K562 (cell line): Measurements from ENCODE around the gene PRDM12. TPM values are rescaled to one million over a fixed set of nuclear protein-coding genes. Genes with fewer than 3 reads are reported as not detected.

Experiments used
- ARID3B ChIP-seq: fragments of 250-450 bp; sonication (Bioruptor Pico); IDR thresholded peaks from 2 replicates; pipeline ENCODE4 v1.4.0; 2020; ENCODE audit warnings: borderline replicate concordance
- CEBPG ChIP-seq, 3 experiments: fragments of 200-800 bp in 1 of 3; sonication (Bioruptor generic) in 1 of 3; sonication (generic) in 1 of 3; formaldehyde crosslinking in 1 of 3; IDR thresholded peaks in 2 of 3; conservative IDR thresholded peaks in 1 of 3; 2 replicates each; pipeline versions ENCODE4 v1.6.1 to v1.8.0; 2016 to 2022; ENCODE audit warnings: missing compliant biosample characterization in 2 of 3, missing genetic modification characterization in 2 of 3, mild to moderate bottlenecking in 1 of 3, missing genetic modification reagents in 1 of 3
- ILK ChIP-seq: fragments of 450-650 bp; IDR thresholded peaks from 2 replicates; pipeline ENCODE4 v1.6.1; 2016; ENCODE audit warnings: missing genetic modification characterization, low read depth, mild to moderate bottlenecking, missing compliant biosample characterization, moderate library complexity, borderline replicate concordance
- MLLT1 ChIP-seq, 2 experiments: fragments of 450-650 bp; IDR thresholded peaks; 2 replicates each; pipeline ENCODE4 v1.6.1; 2016
- MTA1 ChIP-seq: fragments of 450-650 bp; IDR thresholded peaks from 2 replicates; pipeline ENCODE4 v1.6.1; 2017; ENCODE audit warnings: borderline replicate concordance
- MXI1 ChIP-seq: IDR thresholded peaks from 2 replicates; pipeline ENCODE4 v1.6.1; 2011; ENCODE audit warnings: low read depth, mild to moderate bottlenecking, improper control_type of control experiment, low read length
- SMAD1 ChIP-seq: fragments of 150-350 bp; IDR thresholded peaks from 2 replicates; pipeline ENCODE4 v1.6.1; 2014; ENCODE audit warnings: low read length, low read depth; ENCODE audit not compliant: partially characterized antibody
- TAF7 ChIP-seq: fragments of 450-650 bp; IDR thresholded peaks from 2 replicates; pipeline ENCODE4 v1.6.1; 2016; ENCODE audit warnings: missing genetic modification characterization, missing compliant biosample characterization
- TCF3 ChIP-seq: sonication (generic); formaldehyde crosslinking; IDR thresholded peaks from 2 replicates; pipeline ENCODE4 v1.4.0; 2020; ENCODE audit warnings: mild to moderate bottlenecking, missing genetic modification reagents
- ZMIZ1 ChIP-seq, 2 experiments: fragments of 150-350 bp in 1 of 2; IDR thresholded peaks; 2 replicates each; pipeline ENCODE4 v1.6.1; 2012 to 2016; ENCODE audit warnings: low read depth in 2 of 2, low read length in 2 of 2, mild to moderate bottlenecking in 1 of 2, moderate library complexity in 1 of 2
- ZNF133 ChIP-seq: fragments of 250-450 bp; sonication (Bioruptor Pico); IDR thresholded peaks from 2 replicates; pipeline ENCODE4 v1.4.0; 2020; ENCODE audit warnings: mild to moderate bottlenecking
- ZNF146 ChIP-seq: IDR thresholded peaks from one replicate; pipeline ENCODE4 v1.6.1; 2018; ENCODE audit warnings: missing compliant biosample characterization; ENCODE audit not compliant: unreplicated experiment
- ZNF23 ChIP-seq: fragments of 250-450 bp; sonication (Bioruptor Pico); IDR thresholded peaks from 2 replicates; pipeline ENCODE4 v1.4.0; 2020; ENCODE audit warnings: mild to moderate bottlenecking
- ZNF398 ChIP-seq: fragments of 250-450 bp; sonication (Bioruptor Pico); IDR thresholded peaks from 2 replicates; pipeline ENCODE4 v1.8.0; 2021; ENCODE audit warnings: moderate library complexity, mild to moderate bottlenecking, inconsistent platforms
- ZNF57 ChIP-seq: fragments of 450-650 bp; formaldehyde crosslinking; IDR thresholded peaks from 2 replicates; pipeline ENCODE4 v1.4.0; 2020; ENCODE audit warnings: mild to moderate bottlenecking, moderate library complexity
- ZNF644 ChIP-seq: fragments of 200-800 bp; sonication (Bioruptor generic); IDR thresholded peaks from 2 replicates; pipeline ENCODE4 v1.6.1; 2016; ENCODE audit warnings: low read depth, missing genetic modification characterization, missing compliant biosample characterization
- ZNF830 ChIP-seq: fragments of 250-450 bp; sonication (Bioruptor Pico); IDR thresholded peaks from 2 replicates; pipeline ENCODE4 v1.5.0; 2021; ENCODE audit warnings: mild to moderate bottlenecking
- polyA plus RNA-seq, 8 experiments: library from polyadenylated mRNA; depleted of rRNA in 4 of 8; stranded (reverse) in 5 of 8; unstranded in 3 of 8; fragments of >200 nt; fragmentation: Nextera tagmentation in 2 of 8; fragmentation: Illumina TruSeq in 1 of 8; extraction: Ambion mirVana in 2 of 8; extraction: Trizol in 1 of 8; gene quantifications; 2 replicates each; pipeline versions ENCODE4 v1.2.1 to v1.2.3, GENCODE V29; 2011 to 2014; ENCODE audit warnings: inconsistent platforms in 1 of 8, missing spikeins in 1 of 8
- total RNA-seq, 7 experiments: library from RNA; depleted of rRNA in 6 of 7; stranded (reverse); fragments of >200 nt in 6 of 7; fragmentation: Illumina TruSeq in 2 of 7; extraction: Trizol in 2 of 7; gene quantifications; 2 replicates each; pipeline versions ENCODE4 v1.2.1 to v1.2.3, GENCODE V29; 2011 to 2021; ENCODE audit warnings: low replicate concordance in 1 of 7

The PRDM12 gene
- total and polyA plus RNA-seq, 9 of the 15 experiments (the other 6 are each of a cell fraction or from before 2014, with no cell fraction given) = 0.04 to 0.22 (median 0.07) TPM; not detected in 3

GRCh38 chr9:130693426-130694191 lies 29.2 kb downstream of the PRDM12 start, which contains the start of gene EXOSC2 (continued):
- TF ChIP-seq ZNF23 = no peak
- TF ChIP-seq ZNF830 (CRISPR knock-in tag) = no peak
- no peak for TF ChIP-seq ILK (tag)
- no peak for TF ChIP-seq ARID3B (CRISPR knock-in tag)
- no peak for TF ChIP-seq ZNF133
- TF ChIP-seq ZNF644 (tag) = peak; percentile 77; the same call in 1 of the 2 replicates
- no peak for TF ChIP-seq ZNF146 (CRISPR knock-in tag)
- peak; percentile 78 for TF ChIP-seq SMAD1
- TF ChIP-seq ZNF57 (CRISPR knock-in tag) = no peak
- 0 out of 4 replicates have a peak, but pooled peaks of 1 of the 2 experiments have one; percentile 23 for TF ChIP-seq MLLT1 (IDR thresholded peaks at IDR 0.05)
- no peak for TF ChIP-seq ZMIZ1 (IDR thresholded peaks at IDR 0.05; ENCODE audit: low read depth in 2 of 2, low read length in 2 of 2)
- no peak for TF ChIP-seq MTA1
- TF ChIP-seq CEBPG (CRISPR knock-in tag; IDR thresholded peaks at IDR 0.05) = no peak
- TF ChIP-seq CEBPG (tag; conservative IDR thresholded peaks at IDR 0.05 in 1 of 2, IDR thresholded peaks at IDR 0.05 in 1 of 2) = no peak
- TF ChIP-seq MXI1 = 0 out of 2 replicates have a peak, but pooled peaks have one; percentile 15
- TF ChIP-seq ZNF398 (CRISPR knock-in tag) = no peak
- peak; percentile 86 for TF ChIP-seq TAF7 (tag)
- TF ChIP-seq TCF3 (CRISPR knock-in tag) = no peak
